Esophagus muscularis mucosa (tissue), 4 donors: ENCODE measurements around the gene C1GALT1C1. TPM values are rescaled to one million over a fixed set of nuclear protein-coding genes. Genes with fewer than 3 reads are reported as not detected.
A peak's percentile ranks its signal among the peaks of the same experiment; 100 is the strongest.

Source experiments
- DNase-seq: peaks from one replicate; pipeline ENCODE4 v3.0.0-alpha.2; 2017; ENCODE audit errors: extremely low spot score
- H3K27ac ChIP-seq, 4 donors: fragments of 200-600 bp; sonication (generic); replicated peaks in 1 of 4; 1 replicate in 3 of 4; 2 replicates in 1 of 4; pipeline ENCODE4 v1.5.1; 2016 to 2019; ENCODE audit warnings: mild to moderate bottlenecking in 1 of 4
- H3K27me3 ChIP-seq, 4 donors: fragments of 200-600 bp; sonication (generic); one replicate each; pipeline versions ENCODE4 v1.5.1 to v1.6.0; 2016 to 2019
- H3K36me3 ChIP-seq, 4 donors: fragments of 200-600 bp; sonication (generic); one replicate each; pipeline ENCODE4 v1.5.1; 2016 to 2019
- H3K4me1 ChIP-seq, 4 donors: fragments of 200-600 bp; sonication (generic); one replicate each; pipeline ENCODE4 v1.5.1; 2016 to 2019
- H3K4me3 ChIP-seq, 4 donors: fragments of 200-600 bp; sonication (generic); 1 replicate in 2 of 4; 2 replicates in 2 of 4; pipeline ENCODE4 v1.5.1; 2016 to 2019; ENCODE audit warnings: mild to moderate bottlenecking in 4 of 4, moderate library complexity in 1 of 4
- H3K9me3 ChIP-seq, 4 donors: fragments of 200-600 bp; sonication (generic); 1 replicate in 3 of 4; 2 replicates in 1 of 4; pipeline ENCODE4 v1.5.1; 2016 to 2019
- EP300 ChIP-seq: sonication (generic); formaldehyde crosslinking; IDR thresholded peaks from one replicate; pipeline ENCODE4 v1.6.1; 2017; ENCODE audit warnings: antibody characterized with exemption
- POLR2A ChIP-seq: fragments of 450-650 bp; IDR thresholded peaks from one replicate; pipeline ENCODE4 v1.6.1; 2017; ENCODE audit warnings: antibody characterized with exemption, moderate library complexity, mild to moderate bottlenecking, low read depth
- POLR2AphosphoS5 ChIP-seq, 2 donors: sonication (generic); formaldehyde crosslinking; IDR thresholded peaks; one replicate each; pipeline ENCODE4 v1.6.1; 2017; ENCODE audit warnings: antibody characterized with exemption in 2 of 2
- WGBS: methylation state at CpG from one replicate; pipeline ENCODE4 v1.1.5; 2018; 5-methylcytosine and 5-hydroxymethylcytosine counted together
- intact Hi-C: fragments of 100-400 bp; cut with DNase I; formaldehyde crosslinking; loops from one replicate; pipeline ENCODE4 v1.15.1; 2023
- total RNA-seq, 4 donors: library from RNA; depleted of rRNA; stranded (reverse); fragments of >200 nt; gene quantifications; one replicate each; pipeline versions ENCODE4 v1.1.0 to v1.2.1, GENCODE V29; 2016
- TF ChIP-seq, protein P1 (sequence below), 3 experiments: fragments of 200-600 bp in 2 of 3; fragments of 450-650 bp in 1 of 3; sonication (generic) in 2 of 3; IDR thresholded peaks; one replicate each; pipeline ENCODE4 v1.5.1; 2017 to 2019; ENCODE audit warnings: antibody characterized with exemption in 3 of 3, mild to moderate bottlenecking in 2 of 3, moderate library complexity in 1 of 3

C1GALT1C1 gene
- total RNA-seq, 4 donors from 2014 or later = 18.6 to 21.4 (median 20.4) TPM

DNA sequence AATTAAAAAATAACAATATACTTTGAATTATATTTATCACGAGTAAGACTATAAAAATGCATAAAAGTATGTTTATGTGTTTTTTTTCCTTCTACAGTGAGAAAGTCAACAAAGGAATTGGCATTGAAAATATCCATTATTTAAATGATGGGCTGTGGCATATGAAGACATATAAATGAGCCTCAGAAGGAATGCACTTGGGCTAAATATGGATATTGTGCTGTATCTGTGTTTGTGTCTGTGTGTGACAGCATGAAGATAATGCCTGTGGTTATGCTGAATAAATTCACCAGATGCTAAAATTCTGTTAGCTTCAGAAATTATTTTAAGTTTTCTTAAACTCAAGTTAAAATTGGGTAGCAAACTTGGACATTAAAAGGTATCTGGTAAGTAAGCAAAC, 17.8 kb downstream of the C1GALT1C1 start:
- DNase-seq = no peak
- no peak for TF ChIP-seq POLR2AphosphoS5 (IDR thresholded peaks at IDR 0.05)
- no peak for TF ChIP-seq POLR2A
- TF ChIP-seq, protein P1, sequence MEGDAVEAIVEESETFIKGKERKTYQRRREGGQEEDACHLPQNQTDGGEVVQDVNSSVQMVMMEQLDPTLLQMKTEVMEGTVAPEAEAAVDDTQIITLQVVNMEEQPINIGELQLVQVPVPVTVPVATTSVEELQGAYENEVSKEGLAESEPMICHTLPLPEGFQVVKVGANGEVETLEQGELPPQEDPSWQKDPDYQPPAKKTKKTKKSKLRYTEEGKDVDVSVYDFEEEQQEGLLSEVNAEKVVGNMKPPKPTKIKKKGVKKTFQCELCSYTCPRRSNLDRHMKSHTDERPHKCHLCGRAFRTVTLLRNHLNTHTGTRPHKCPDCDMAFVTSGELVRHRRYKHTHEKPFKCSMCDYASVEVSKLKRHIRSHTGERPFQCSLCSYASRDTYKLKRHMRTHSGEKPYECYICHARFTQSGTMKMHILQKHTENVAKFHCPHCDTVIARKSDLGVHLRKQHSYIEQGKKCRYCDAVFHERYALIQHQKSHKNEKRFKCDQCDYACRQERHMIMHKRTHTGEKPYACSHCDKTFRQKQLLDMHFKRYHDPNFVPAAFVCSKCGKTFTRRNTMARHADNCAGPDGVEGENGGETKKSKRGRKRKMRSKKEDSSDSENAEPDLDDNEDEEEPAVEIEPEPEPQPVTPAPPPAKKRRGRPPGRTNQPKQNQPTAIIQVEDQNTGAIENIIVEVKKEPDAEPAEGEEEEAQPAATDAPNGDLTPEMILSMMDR (IDR thresholded peaks at IDR 0.05) = no peak
- no peak for TF ChIP-seq EP300
- H3K9me3 ChIP-seq = no peaks in the 10 kb centered on the region
- H3K36me3 ChIP-seq = peaks cover 0 to 63% (median 20%) of the 10 kb centered on the region in 4 donors
- H3K4me1 ChIP-seq = no peaks in the 10 kb centered on the region
- 89% methylated on average over 1 of the region's 1 CpG for WGBS
- intact Hi-C loops = no loop called here
- no peak overlapping the region for H3K27ac ChIP-seq
- no peaks in the 10 kb centered on the region for H3K27me3 ChIP-seq
- no peak overlapping the region for H3K4me3 ChIP-seq

DNA sequence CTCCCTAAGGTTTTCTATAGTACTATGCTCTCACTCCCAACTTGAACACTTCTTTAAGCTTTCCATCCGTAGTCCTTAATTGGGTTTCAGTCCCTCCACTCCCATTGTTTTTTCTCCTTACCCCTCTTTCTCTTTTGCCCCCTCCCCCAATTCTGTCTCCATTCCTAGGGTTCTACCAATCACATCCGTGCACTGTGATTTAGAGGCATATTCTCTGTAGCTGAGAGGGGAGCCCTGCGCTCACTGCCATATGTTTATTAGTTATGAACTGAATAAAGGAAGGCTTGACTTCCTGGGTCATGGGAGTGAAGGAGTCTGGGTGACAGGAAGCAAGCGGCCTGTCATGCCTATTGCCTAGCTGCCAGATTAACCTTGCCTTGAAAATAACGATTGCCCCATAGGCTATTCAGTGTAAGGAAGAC, 25.5 kb downstream of the C1GALT1C1 start:
- TF ChIP-seq, protein P1 (IDR thresholded peaks at IDR 0.05) = no peak
- TF ChIP-seq POLR2AphosphoS5 (IDR thresholded peaks at IDR 0.05) (no peak), EP300 (no peak), POLR2A (no peak)
- H3K4me3 ChIP-seq = peak overlapping the region; percentile 60 to 67 (median 62)
- WGBS = 30% methylated on average over 5 of the region's 5 CpGs
- no peaks in the 10 kb centered on the region for H3K9me3 ChIP-seq
- H3K27ac ChIP-seq = peak overlapping the region; percentile 80 to 89 (median 86)
- no peaks in the 10 kb centered on the region for H3K27me3 ChIP-seq
- intact Hi-C loops = no loop called here
- H3K36me3 ChIP-seq = peaks cover 0 to 16% (median 4%) of the 10 kb centered on the region in 4 donors
- peaks cover 0 to 11% (median 7%) of the 10 kb centered on the region in 4 donors for H3K4me1 ChIP-seq
- DNase-seq = no peak

DNA sequence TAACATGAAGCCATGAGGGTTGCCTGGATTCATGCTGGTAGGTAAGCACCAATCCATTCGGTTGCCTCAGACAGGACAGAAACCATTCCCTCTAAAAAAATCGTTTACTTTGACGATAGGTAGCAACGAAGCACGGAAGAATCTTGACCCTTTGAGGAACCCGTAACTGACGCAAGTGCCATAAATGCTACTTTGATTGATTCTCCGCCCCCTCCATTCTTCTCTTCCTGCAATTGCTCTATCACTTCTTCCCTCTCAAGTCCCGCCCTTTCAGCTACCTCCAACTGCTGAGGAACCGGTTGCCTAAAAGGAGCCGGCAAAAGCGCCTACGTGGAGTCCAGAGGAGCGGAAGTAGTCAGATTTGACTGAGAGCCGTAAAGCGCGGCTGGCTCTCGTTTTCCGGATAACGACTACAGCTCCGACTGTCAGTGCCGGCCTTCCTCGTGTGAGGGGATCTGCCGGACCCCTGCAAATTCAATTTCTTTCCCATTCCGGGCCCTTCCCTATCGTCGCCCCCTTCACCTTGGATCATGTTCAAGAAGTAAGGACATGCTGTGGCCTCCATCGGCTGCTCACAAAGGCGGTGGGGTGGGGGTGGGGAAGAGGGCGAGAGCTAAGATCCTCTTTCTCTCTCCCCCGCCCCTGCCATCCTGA, 26.0 kb downstream of the C1GALT1C1 start, which contains the start of gene MCTS1:
MCTS1 (plus strand) TSS at position 395 of the 654 bp plus-strand sequence; CDS start at position 531, 136 bp downstream.
- peak; percentile 92 for DNase-seq
- intact Hi-C loops = loop anchor here (2.0 kb wide), 1 partner anchor 43 kb away; the partner anchor contains the start of gene CUL4B
- peaks cover 0 to 10% (median 4%) of the 10 kb centered on the region in 4 donors for H3K36me3 ChIP-seq
- TF ChIP-seq POLR2A (peak; percentile 17), POLR2AphosphoS5 (IDR thresholded peaks at IDR 0.05) (peak; percentile 66 to 78)
- TF ChIP-seq, protein P1 (IDR thresholded peaks at IDR 0.05) = no peak
- no peaks in the 10 kb centered on the region for H3K9me3 ChIP-seq
- H3K27me3 ChIP-seq = no peaks in the 10 kb centered on the region
- H3K4me3 ChIP-seq = peak within 1 kb of the TSS; percentile 60 to 67 (median 62)
- peak within 1 kb of the TSS; percentile 80 to 89 (median 86) for H3K27ac ChIP-seq
- 38% methylated on average over 31 of the region's 31 CpGs for WGBS
- peaks cover 0 to 11% (median 7%) of the 10 kb centered on the region in 4 donors for H3K4me1 ChIP-seq

DNA sequence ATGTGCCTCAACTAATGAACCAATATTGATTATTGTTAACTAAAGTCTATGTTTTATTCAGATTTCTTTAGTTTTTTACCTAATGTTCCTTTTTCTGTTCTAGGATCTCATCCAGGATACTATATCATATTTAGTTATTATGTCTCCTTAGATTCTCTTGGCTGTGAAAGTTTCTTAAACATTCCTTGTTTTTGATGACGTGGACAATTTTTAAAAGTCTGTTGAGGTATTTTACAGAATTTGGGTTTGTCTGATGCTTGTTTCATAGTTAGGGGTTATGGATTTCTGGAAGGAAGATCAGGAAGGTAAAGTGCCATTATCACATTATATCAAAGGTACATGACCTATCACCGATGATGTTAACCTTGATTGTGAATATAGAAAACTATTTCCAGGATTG, 44.2 kb downstream of the C1GALT1C1 start:
- H3K27me3 ChIP-seq = no peaks in the 10 kb centered on the region
- intact Hi-C loops = no loop called here
- no peak for DNase-seq
- no peaks in the 10 kb centered on the region for H3K4me1 ChIP-seq
- no peak for TF ChIP-seq EP300
- H3K36me3 ChIP-seq = no peaks in the 10 kb centered on the region
- H3K4me3 ChIP-seq = no peak overlapping the region
- no peak overlapping the region for H3K27ac ChIP-seq
- 75% methylated on average over 2 of the region's 2 CpGs for WGBS
- H3K9me3 ChIP-seq = no peaks in the 10 kb centered on the region

Other genes with a start within 250 kb of the C1GALT1C1 start
- 10 to 100 TPM; 57.3 to 81.2 (median 67.5) TPM for gene LAMP2, start 160.8 kb downstream of the C1GALT1C1 start, total RNA-seq
- 10 to 100 TPM; 31.5 to 45.7 (median 39.6) TPM for gene CUL4B, start 69.1 kb downstream of the C1GALT1C1 start, total RNA-seq
- gene MCTS1, start 26.0 kb downstream of the C1GALT1C1 start, total RNA-seq = 10 to 100 TPM; 11.6 to 17.5 (median 15.0) TPM
- not detected for gene CT47B1, start 245.8 kb upstream of the C1GALT1C1 start, total RNA-seq